Middle frontal gyrus (tissue), 1 donor: Measurements from ENCODE around the gene RBM47.

Source experiments
- DNase-seq: peaks from one replicate; pipeline ENCODE4 v3.0.0-alpha.2; 2015; ENCODE audit warnings: low spot score; ENCODE audit errors: extremely low spot score

Gene RBM47

GRCh38 chr4:40502220-40502619 lies 127.4 kb downstream of the RBM47 start:
- no peak for DNase-seq

DNA sequence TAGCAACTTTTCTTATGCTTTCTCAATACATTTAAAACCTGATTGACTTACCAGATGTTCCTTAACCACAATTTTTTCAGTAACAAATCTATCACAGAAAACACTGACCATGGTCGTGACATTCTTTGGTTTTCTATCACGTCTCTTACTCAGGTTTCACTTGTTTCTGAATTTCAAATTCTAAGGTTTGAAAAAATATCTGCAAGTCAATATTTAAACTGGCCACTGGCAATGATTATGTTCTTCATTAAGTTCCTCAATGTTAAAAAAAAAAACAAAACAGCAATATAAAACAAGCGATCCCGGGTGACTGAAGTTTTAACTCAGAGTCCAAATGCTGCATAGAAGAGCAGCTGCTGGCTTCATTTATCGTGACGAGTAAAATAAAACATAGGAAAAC lies 128.9 kb downstream of the RBM47 start:
- DNase-seq = no peak

- DNase-seq = no peak
Observed at GRCh38 chr4:40493160-40493559, 136.5 kb downstream of the RBM47 start.

DNA sequence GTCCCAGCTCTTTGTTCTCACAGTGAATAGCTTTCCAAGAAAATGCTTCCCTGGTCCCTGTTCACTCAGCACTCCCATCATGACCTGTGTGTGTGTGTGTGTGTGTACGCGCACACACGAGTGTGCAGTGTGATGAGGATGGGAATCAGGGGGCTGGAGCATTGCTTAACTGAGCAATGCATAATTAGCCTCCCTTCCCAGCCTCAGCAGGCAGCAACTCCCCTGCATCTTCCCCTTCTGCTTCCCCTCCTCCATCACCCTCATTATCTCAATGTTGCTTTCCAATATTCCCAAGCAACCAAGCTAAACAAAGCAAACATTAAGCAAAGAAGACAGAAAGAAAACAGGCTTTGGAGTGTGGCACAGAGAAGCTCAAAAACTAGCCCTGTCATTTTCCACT lies 137.0 kb downstream of the RBM47 start:
- DNase-seq = no peak

DNA sequence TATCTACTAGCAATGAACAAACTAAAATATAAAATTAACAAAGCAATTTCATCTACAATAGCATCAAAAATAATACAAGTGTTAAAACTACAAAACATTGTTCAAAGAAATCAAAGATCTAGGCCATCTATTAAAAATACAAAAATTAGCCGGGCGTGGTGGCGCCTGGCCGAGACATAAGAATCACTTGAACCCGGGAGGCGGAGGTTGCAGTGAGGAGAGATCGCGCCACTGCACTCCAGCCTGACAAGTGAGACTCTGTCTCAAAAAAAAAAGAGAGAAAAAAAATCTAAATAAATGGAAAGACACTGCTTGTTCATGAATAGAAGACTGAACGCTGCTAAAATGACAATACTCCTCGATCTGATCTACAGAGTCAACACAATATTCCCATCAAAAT lies 139.2 kb downstream of the RBM47 start:
- DNase-seq = no peak

DNA sequence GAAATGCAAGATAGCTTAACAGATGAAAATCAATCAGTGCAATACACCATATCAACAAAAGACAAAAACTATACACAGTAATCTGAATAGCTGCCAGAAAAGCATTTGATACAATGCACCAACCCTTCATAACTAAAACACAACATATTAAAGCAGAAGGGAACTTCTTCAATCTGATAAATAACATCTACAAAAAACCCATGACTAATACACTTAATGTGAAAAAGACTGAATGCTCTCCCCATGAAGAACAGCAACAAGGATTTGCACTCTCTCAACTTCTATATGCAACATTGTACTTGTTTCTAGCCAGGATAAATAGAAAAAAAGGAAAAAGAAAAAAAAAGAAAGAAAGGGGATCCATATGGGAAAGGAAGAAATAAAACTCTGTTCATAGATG lies 139.7 kb downstream of the RBM47 start:
- DNase-seq = no peak

GRCh38 chr4:40486534-40486933 lies 143.1 kb downstream of the RBM47 start:
- no peak for DNase-seq

DNA sequence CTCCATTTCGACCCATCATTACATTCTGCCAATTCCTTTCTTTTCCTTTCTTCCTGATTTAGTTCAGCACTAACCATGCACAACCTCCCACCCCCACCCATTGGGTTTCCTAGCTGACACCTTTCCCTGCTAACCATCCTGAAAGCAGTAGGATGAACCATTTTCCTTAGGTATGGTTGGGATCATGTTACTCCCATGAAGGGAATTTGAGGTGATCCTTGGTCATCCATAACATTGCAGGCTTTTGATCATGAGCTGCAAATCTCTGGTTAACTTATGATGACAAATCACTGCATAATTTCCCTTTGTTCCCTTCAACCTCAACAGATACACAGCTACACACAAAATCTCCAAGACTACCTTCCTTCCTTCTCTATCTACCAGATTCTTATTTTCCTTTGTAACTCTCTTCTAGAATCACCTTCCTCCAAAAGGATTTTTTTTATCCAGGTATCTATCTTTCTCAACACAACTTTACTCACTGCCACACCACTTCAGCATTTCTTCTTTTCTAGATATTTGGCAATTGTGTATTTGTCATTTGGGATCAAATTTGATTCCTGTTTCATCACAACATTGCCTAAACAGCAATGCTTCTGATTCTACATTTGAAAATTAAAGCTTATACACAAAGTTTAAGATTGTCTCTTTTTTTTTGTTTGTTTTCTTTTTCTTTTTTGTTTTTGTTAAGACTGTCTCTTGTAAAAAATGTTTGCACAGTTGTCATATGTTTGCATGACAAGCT lies 145.1 kb downstream of the RBM47 start:
- no peak for DNase-seq

- no peak for DNase-seq
Observed at GRCh38 chr4:40482985-40483647, 146.5 kb downstream of the RBM47 start.

DNA sequence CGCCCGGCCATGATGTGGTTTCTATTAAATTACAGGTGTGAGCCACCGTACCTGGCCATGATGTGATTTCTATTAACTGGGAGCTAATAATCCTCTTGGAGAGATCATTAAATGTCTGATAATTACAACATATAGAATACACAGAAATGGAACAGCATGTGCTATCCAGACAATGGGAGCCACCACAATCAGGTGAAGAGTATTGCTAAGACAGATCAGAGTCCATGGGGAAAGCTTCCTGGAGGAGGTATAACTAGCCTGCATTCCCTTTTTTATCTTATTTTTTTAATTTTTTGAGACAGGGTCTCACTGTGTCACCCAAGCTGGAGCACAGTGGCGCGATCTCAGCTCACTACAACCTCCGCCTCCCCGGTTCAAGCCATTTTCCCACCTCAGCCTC lies 147.7 kb downstream of the RBM47 start:
- no peak for DNase-seq

DNA sequence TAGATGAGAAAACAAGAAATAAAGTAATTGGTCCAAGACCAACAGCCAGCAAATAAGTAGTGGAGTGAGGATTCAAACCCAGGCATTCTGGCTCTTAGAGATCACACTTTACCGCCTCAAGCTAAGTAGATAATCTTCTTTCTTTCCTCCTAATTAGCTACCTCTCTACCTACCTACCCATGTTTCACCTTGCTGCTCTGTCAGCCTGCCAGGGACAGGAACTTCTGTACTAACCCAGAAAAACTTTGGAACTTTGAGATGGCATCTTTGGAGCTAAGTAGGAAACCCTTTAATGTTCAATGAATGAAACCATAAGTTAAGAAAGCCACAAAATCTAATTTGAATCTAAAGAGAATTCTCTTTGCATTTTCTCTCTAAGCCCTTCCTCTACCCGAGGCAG lies 149.4 kb downstream of the RBM47 start:
- DNase-seq = no peak

DNA sequence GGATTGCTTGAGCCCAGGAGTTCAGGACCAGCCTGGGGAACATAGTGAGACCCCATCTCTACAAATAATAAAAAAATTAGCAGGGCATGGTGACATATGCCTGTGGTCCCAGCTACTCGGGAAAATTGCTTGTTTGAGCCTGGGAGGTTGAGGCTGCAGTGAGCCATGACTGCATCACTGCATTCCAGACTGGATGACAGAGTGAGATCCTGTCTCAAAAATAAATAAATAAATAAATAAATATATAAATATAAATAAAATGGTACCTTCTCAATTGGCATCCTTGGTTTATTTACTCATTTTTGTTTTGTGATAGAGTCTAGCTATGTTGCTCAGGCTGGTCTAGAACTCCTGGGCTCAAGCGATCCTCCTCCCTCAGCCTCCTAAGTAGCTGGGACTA lies 150.3 kb downstream of the RBM47 start:
- no peak for DNase-seq

DNA sequence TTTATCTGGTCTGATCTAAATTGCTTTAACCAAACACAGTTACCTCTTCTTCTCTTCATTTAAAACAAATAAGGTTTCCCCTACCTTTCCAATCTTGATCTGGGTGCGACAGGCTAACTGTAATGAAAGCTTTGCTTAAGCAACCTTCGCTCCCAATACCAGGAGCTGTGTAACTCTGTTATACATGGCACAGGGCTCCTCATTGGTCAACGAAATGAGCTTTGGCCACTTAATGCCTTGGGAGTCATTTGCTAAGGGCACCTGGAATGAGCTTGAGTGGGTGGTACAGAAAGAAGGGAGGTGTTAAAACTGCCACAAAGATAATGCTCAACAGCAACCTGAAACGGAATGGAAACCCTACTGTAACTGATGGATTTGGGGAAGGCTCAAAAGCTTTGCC lies 154.1 kb downstream of the RBM47 start:
- no peak for DNase-seq

GRCh38 chr4:40473578-40474388 lies 155.9 kb downstream of the RBM47 start:
- DNase-seq = no peak

GRCh38 chr4:40471923-40472322 lies 157.7 kb downstream of the RBM47 start:
- DNase-seq = no peak

GRCh38 chr4:40466789-40467188 lies 162.9 kb downstream of the RBM47 start:
- no peak for DNase-seq

- DNase-seq = no peak
Observed at GRCh38 chr4:40462326-40462725, 167.3 kb downstream of the RBM47 start.

DNA sequence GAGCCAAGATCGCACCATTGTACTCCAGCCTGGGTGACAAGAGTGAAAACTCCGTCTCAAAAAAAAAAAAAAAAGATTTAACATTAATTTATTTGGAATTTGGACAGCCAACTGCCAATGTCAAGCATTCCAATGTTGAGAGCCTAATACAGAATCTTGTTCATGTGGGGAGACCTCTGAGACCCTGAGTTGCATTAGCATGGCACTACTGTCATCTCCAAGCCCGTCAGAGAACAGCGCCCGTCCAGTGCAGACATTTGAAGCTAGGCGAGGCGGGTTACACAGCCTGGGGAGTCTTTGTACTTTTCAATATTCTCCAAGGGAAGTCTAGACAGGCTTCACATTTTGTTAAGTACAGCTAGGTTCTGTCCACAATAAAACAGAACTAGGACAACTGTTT lies 167.8 kb downstream of the RBM47 start:
- no peak for DNase-seq

DNA sequence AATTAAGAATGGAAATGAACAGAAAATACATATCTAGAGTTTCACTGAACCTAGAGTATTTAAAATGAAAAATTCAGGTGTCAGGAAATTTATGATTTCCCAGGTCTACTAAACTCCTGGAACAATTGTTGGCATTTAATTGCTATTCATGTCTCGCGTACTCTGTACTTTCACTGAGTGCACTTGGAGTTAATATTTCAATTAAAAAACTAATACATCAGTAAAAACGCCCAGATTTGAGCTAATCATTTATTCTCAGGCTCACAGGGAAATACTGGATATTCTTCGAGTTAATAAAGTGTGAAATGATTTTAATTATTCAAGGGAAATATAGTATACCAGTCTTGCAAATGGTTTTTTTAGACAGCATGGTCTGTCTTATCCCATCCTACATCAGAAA lies 168.6 kb downstream of the RBM47 start:
- DNase-seq = no peak

- DNase-seq = no peak
Observed at GRCh38 chr4:40458683-40459082, 171.0 kb downstream of the RBM47 start.

GRCh38 chr4:40458109-40458508 lies 171.6 kb downstream of the RBM47 start:
- DNase-seq = no peak

DNA sequence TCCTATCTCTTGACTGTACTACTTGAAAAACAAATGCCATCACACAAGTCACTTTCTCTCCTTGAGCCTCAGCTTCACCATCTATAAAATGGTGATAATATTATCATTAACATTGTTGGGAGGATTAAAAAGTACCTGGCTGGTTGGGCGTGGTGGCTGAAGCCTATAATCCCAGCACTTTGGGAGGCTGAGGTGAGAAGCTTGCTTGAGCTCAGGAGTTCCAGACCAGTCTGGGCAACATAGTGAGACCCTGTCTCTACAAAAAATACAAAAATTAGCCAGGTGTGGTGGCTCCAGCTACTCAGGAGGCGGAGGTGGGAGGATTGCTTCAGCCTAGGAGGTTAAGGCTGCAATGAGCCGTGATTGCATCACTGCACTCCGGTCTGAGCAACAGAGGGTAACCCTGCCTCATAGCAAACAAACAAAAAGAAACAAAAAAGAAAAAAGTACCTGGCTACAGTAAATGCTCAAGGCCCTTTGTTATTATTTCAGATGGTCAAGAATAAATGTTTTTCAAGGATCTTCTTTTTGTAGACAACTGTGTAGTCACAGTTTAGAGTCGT lies 174.2 kb downstream of the RBM47 start:
- DNase-seq = no peak
